Stimulated activated naive CD8-positive, alpha-beta T cell treated with anti-CD3 and anti-CD28 coated beads, Interleukin-15, amount 100 ng/mL, for 72 hours (primary cell): ENCODE data around the gene NEO1.

Experiments
- ATAC-seq: fragments of 150-1000 bp; cut with Tn5 transposase; 2 replicates; pipeline ENCODE4 v1.10.0; 2021; ENCODE audit warnings: mild to moderate bottlenecking, moderate library complexity
- DNase-seq, 2 donors: peaks; one replicate each; pipeline ENCODE4 v3.0.0; 2021 to 2022
- H3K27ac Mint-ChIP-seq, 2 donors: one replicate each; pipeline ENCODE4 v1.8.0; 2022; ENCODE audit warnings: mild to moderate bottlenecking in 2 of 2, mixed read lengths in 2 of 2, moderate library complexity in 2 of 2
- H3K27me3 Mint-ChIP-seq: one replicate; pipeline ENCODE4 v1.8.0; 2022; ENCODE audit warnings: mixed read lengths
- H3K4me1 Mint-ChIP-seq: one replicate; pipeline ENCODE4 v1.8.0; 2022; ENCODE audit warnings: mild to moderate bottlenecking, mixed read lengths
- H3K4me3 Mint-ChIP-seq, 2 donors: one replicate each; pipeline ENCODE4 v1.8.0; 2022; ENCODE audit warnings: mild to moderate bottlenecking in 2 of 2, mixed read lengths in 2 of 2, moderate library complexity in 1 of 2
- H3K9me3 Mint-ChIP-seq, 2 donors: one replicate each; pipeline ENCODE4 v1.8.0; 2022; ENCODE audit warnings: mixed read lengths in 2 of 2

Gene NEO1

GRCh38 chr15:73322665-73323373 is 270.6 kb downstream of the NEO1 start:
- ATAC-seq (peak; percentile 24), DNase-seq (no peak)
- H3K27me3 Mint-ChIP-seq = peaks cover 63% of the 10 kb centered on the region
- no peak overlapping the region for H3K4me3 Mint-ChIP-seq
- no peaks in the 10 kb centered on the region for H3K9me3 Mint-ChIP-seq
- no peak overlapping the region for H3K27ac Mint-ChIP-seq
- H3K4me1 Mint-ChIP-seq = peaks cover 23% of the 10 kb centered on the region

GRCh38 chr15:73323374-73323955 is 271.2 kb downstream of the NEO1 start:
- Mint-ChIP-seq H3K27ac (no peak overlapping the region), H3K4me1 (peaks cover 18% of the 10 kb centered on the region), H3K9me3 (no peaks in the 10 kb centered on the region), H3K27me3 (peaks cover 63% of the 10 kb centered on the region), H3K4me3 (no peak overlapping the region)
- DNase-seq = no peak
- ATAC-seq = no peak

- peak overlapping the region in 1 of 2 donors; percentile 34 for H3K27ac Mint-ChIP-seq
- peaks cover 63% of the 10 kb centered on the region for H3K27me3 Mint-ChIP-seq
- no peak for DNase-seq
- ATAC-seq = no peak
- H3K9me3 Mint-ChIP-seq = no peaks in the 10 kb centered on the region
- H3K4me3 Mint-ChIP-seq = no peak overlapping the region
- H3K4me1 Mint-ChIP-seq = peaks cover 16% of the 10 kb centered on the region
Measured at GRCh38 chr15:73323956-73324355, 271.7 kb downstream of the NEO1 start.

GRCh38 chr15:73324496-73325170 is 272.4 kb downstream of the NEO1 start:
- no peak for ATAC-seq
- Mint-ChIP-seq H3K27ac (peak overlapping the region in 1 of 2 donors; percentile 31), H3K27me3 (peaks cover 56% of the 10 kb centered on the region), H3K4me1 (peaks cover 11% of the 10 kb centered on the region), H3K9me3 (no peaks in the 10 kb centered on the region), H3K4me3 (no peak overlapping the region)
- no peak for DNase-seq

GRCh38 chr15:73325191-73325861 is 273.1 kb downstream of the NEO1 start:
- DNase-seq = peak; percentile 24 to 60
- ATAC-seq = peak; percentile 75

GRCh38 chr15:73326157-73326556 is 273.9 kb downstream of the NEO1 start:
- no peak overlapping the region for H3K4me3 Mint-ChIP-seq
- no peak for ATAC-seq
- H3K27ac Mint-ChIP-seq = peak overlapping the region in 1 of 2 donors; percentile 73
- H3K27me3 Mint-ChIP-seq = peaks cover 42% of the 10 kb centered on the region
- H3K9me3 Mint-ChIP-seq = no peaks in the 10 kb centered on the region
- DNase-seq = no peak
- H3K4me1 Mint-ChIP-seq = peaks cover 10% of the 10 kb centered on the region

More at GRCh38 chr15:73325191-73325861, 273.1 kb downstream of the NEO1 start:
- peaks cover 49% of the 10 kb centered on the region for H3K27me3 Mint-ChIP-seq
- peaks cover 10% of the 10 kb centered on the region for H3K4me1 Mint-ChIP-seq
- peak overlapping the region; percentile 56 to 58 for H3K4me3 Mint-ChIP-seq
- H3K27ac Mint-ChIP-seq = peak overlapping the region; percentile 89 to 91
- H3K9me3 Mint-ChIP-seq = no peaks in the 10 kb centered on the region

GRCh38 chr15:73328149-73328820 is 276.0 kb downstream of the NEO1 start:
- no peak for DNase-seq
- no peak overlapping the region for H3K4me3 Mint-ChIP-seq
- ATAC-seq = no peak
- no peaks in the 10 kb centered on the region for H3K9me3 Mint-ChIP-seq
- H3K27ac Mint-ChIP-seq = peak overlapping the region; percentile 41 to 84
- peaks cover 34% of the 10 kb centered on the region for H3K27me3 Mint-ChIP-seq
- peaks cover 10% of the 10 kb centered on the region for H3K4me1 Mint-ChIP-seq

- Mint-ChIP-seq H3K4me3 (no peak overlapping the region), H3K4me1 (peaks cover 10% of the 10 kb centered on the region), H3K27me3 (peaks cover 34% of the 10 kb centered on the region), H3K9me3 (no peaks in the 10 kb centered on the region), H3K27ac (peak overlapping the region; percentile 20 to 84)
- DNase-seq (no peak), ATAC-seq (no peak)
Measured at GRCh38 chr15:73328981-73329380, 276.7 kb downstream of the NEO1 start.

GRCh38 chr15:73329501-73330200 is 277.4 kb downstream of the NEO1 start:
- Mint-ChIP-seq H3K4me1 (peaks cover 10% of the 10 kb centered on the region), H3K27ac (no peak overlapping the region), H3K4me3 (no peak overlapping the region), H3K9me3 (no peaks in the 10 kb centered on the region), H3K27me3 (peaks cover 34% of the 10 kb centered on the region)
- ATAC-seq = no peak
- no peak for DNase-seq

- Mint-ChIP-seq H3K9me3 (no peaks in the 10 kb centered on the region), H3K4me1 (peaks cover 5% of the 10 kb centered on the region), H3K27me3 (peaks cover 26% of the 10 kb centered on the region), H3K27ac (peak overlapping the region in 1 of 2 donors; percentile 57), H3K4me3 (no peak overlapping the region)
- ATAC-seq (no peak), DNase-seq (no peak)
Measured at GRCh38 chr15:73330206-73331051, 278.2 kb downstream of the NEO1 start.

- no peak for DNase-seq
- no peaks in the 10 kb centered on the region for H3K9me3 Mint-ChIP-seq
- H3K4me3 Mint-ChIP-seq = no peak overlapping the region
- H3K27me3 Mint-ChIP-seq = peaks cover 16% of the 10 kb centered on the region
- ATAC-seq = no peak
- no peaks in the 10 kb centered on the region for H3K4me1 Mint-ChIP-seq
- no peak overlapping the region for H3K27ac Mint-ChIP-seq
Measured at GRCh38 chr15:73331501-73331900, 279.2 kb downstream of the NEO1 start.

- Mint-ChIP-seq H3K27me3 (peaks cover 12% of the 10 kb centered on the region), H3K9me3 (no peaks in the 10 kb centered on the region), H3K4me1 (no peaks in the 10 kb centered on the region), H3K4me3 (no peak overlapping the region), H3K27ac (no peak overlapping the region)
- no peak for DNase-seq
- ATAC-seq = no peak
Measured at GRCh38 chr15:73331991-73332925, 280.0 kb downstream of the NEO1 start.

- Mint-ChIP-seq H3K4me1 (no peaks in the 10 kb centered on the region), H3K4me3 (no peak overlapping the region), H3K27me3 (peaks cover 5% of the 10 kb centered on the region), H3K27ac (peak overlapping the region in 1 of 2 donors; percentile 16), H3K9me3 (no peaks in the 10 kb centered on the region)
- ATAC-seq (no peak), DNase-seq (no peak)
Measured at GRCh38 chr15:73333001-73333400, 280.7 kb downstream of the NEO1 start.
